Vagina (tissue), 2 donors: ENCODE data around the gene CPLX4.

Experiments used
- POLR2A ChIP-seq, 2 donors: fragments of 450-650 bp; IDR thresholded peaks; one replicate each; pipeline ENCODE4 v1.6.1; 2017; ENCODE audit warnings: antibody characterized with exemption in 2 of 2, mild to moderate bottlenecking in 2 of 2, moderate library complexity in 2 of 2
- TF ChIP-seq, protein P1 (sequence below), 3 experiments: fragments of 450-650 bp in 2 of 3; fragments of 200-600 bp in 1 of 3; sonication (generic) in 1 of 3; IDR thresholded peaks; one replicate each; pipeline ENCODE4 v1.5.1; 2017 to 2019; ENCODE audit warnings: antibody characterized with exemption in 3 of 3, mild to moderate bottlenecking in 2 of 3, moderate library complexity in 2 of 3

DNA sequence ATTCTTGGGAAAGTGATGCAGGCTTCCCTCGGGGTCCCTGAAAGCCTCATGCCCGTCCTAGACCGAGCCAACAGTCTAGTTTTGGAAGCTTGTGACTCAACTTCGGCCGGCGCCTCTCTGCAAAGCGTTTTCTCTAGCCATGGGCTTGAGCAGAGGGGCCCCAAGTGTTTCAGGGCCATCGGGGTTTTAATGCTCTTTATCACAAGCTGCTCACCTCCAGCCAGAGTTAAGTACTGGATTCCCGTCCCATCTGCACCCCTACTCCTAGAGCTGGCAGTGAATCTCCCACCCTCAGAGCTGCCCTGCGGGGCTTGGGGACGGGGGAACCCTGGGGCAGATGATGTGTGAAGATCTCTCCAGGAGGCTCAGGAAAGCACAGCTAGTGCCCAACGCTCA, 52.5 kb downstream of the CPLX4 start:
- no peak for TF ChIP-seq POLR2A (IDR thresholded peaks at IDR 0.05)
- TF ChIP-seq, protein P1, sequence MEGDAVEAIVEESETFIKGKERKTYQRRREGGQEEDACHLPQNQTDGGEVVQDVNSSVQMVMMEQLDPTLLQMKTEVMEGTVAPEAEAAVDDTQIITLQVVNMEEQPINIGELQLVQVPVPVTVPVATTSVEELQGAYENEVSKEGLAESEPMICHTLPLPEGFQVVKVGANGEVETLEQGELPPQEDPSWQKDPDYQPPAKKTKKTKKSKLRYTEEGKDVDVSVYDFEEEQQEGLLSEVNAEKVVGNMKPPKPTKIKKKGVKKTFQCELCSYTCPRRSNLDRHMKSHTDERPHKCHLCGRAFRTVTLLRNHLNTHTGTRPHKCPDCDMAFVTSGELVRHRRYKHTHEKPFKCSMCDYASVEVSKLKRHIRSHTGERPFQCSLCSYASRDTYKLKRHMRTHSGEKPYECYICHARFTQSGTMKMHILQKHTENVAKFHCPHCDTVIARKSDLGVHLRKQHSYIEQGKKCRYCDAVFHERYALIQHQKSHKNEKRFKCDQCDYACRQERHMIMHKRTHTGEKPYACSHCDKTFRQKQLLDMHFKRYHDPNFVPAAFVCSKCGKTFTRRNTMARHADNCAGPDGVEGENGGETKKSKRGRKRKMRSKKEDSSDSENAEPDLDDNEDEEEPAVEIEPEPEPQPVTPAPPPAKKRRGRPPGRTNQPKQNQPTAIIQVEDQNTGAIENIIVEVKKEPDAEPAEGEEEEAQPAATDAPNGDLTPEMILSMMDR (IDR thresholded peaks at IDR 0.05), result no peak
